Hepatocyte (in vitro differentiated cells): ENCODE results near the gene PSME4.

Experiments
- CTCF ChIP-seq: fragments of 200-600 bp; sonication (generic); IDR thresholded peaks from 2 replicates; pipeline ENCODE4 v1.5.1; 2016; ENCODE audit warnings: antibody characterized with exemption, mild to moderate bottlenecking; ENCODE audit not compliant: poor library complexity
- EZH2 ChIP-seq: fragments of 200-600 bp; sonication (generic); IDR thresholded peaks from 2 replicates; pipeline ENCODE4 v1.6.1; 2016; ENCODE audit warnings: antibody characterized with exemption, mild to moderate bottlenecking, borderline replicate concordance

- TF ChIP-seq CTCF (no peak), EZH2 (no peak)
These were observed 28.5 kb downstream of the PSME4 start for GRCh38 chr2:53942280-53942679.
